ENCODE data around the gene ATP6V0D1.

ATP6V0D1 gene

DNA sequence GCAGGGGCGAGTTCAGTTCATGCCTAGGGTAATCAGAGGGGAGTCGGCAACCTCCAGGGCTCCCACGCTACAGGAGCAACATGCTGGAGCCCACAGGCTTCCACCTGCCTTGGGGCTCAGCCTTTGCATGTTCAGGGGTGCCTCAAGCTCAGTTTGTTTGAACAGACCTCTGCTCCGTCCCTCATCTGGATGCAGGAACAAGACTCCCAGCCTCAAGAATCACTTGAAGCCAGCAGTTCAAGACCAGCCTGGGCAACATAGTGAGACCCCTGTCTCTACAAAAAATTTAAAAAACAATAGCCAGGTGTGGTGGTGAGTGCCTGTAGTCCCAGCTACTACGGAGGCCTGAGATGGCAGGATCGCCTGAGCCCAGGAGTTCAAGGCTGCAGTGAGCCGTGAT is 54.9 kb downstream of the ATP6V0D1 start:
- Histone ChIP-seq H3K79me2 (ENCODE audit: low read length) (no peaks in the 10 kb centered on the region), H3K36me3 (replicated peaks; ENCODE audit: low read depth, low read length) (no peaks in the 10 kb centered on the region), H3K4me3 (ENCODE audit: low read length) (no peak overlapping the region), H3K9ac (ENCODE audit: low read length) (no peak overlapping the region), H3K27me3 (ENCODE audit: low read depth, low read length) (peaks cover 25% of the 10 kb centered on the region), H2AFZ (ENCODE audit: low read depth, low read length) (no peak overlapping the region), H3K9me3 (ENCODE audit: insufficient read depth, low read length) (no peaks in the 10 kb centered on the region), H3K27ac (ENCODE audit: low read length) (no peak overlapping the region), H3K4me1 (ENCODE audit: low read length) (peaks cover 6% of the 10 kb centered on the region; the same call in 1 of the 2 replicates), H4K20me1 (ENCODE audit: insufficient read depth, low read length) (no peaks in the 10 kb centered on the region), H3K4me2 (ENCODE audit: low read length) (no peak overlapping the region)
- TF ChIP-seq EZH2phosphoT487 (IDR thresholded peaks at IDR 0.05; ENCODE audit: low read depth): no peak
- TF ChIP-seq, protein P1, sequence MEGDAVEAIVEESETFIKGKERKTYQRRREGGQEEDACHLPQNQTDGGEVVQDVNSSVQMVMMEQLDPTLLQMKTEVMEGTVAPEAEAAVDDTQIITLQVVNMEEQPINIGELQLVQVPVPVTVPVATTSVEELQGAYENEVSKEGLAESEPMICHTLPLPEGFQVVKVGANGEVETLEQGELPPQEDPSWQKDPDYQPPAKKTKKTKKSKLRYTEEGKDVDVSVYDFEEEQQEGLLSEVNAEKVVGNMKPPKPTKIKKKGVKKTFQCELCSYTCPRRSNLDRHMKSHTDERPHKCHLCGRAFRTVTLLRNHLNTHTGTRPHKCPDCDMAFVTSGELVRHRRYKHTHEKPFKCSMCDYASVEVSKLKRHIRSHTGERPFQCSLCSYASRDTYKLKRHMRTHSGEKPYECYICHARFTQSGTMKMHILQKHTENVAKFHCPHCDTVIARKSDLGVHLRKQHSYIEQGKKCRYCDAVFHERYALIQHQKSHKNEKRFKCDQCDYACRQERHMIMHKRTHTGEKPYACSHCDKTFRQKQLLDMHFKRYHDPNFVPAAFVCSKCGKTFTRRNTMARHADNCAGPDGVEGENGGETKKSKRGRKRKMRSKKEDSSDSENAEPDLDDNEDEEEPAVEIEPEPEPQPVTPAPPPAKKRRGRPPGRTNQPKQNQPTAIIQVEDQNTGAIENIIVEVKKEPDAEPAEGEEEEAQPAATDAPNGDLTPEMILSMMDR (IDR thresholded peaks at IDR 0.05; ENCODE audit: low read depth, low read length): no peak

GRCh38 chr16:67425580-67425979 is 55.4 kb downstream of the ATP6V0D1 start:
- Histone ChIP-seq H3K27me3 (ENCODE audit: low read depth, low read length) (peaks cover 25% of the 10 kb centered on the region), H3K4me2 (ENCODE audit: low read length) (no peak overlapping the region), H3K79me2 (ENCODE audit: low read length) (no peaks in the 10 kb centered on the region), H3K4me3 (ENCODE audit: low read length) (no peak overlapping the region), H2AFZ (ENCODE audit: low read depth, low read length) (no peak overlapping the region), H4K20me1 (ENCODE audit: insufficient read depth, low read length) (no peaks in the 10 kb centered on the region), H3K4me1 (ENCODE audit: low read length) (peaks cover 6% of the 10 kb centered on the region; the same call in 1 of the 2 replicates), H3K36me3 (replicated peaks; ENCODE audit: low read depth, low read length) (no peaks in the 10 kb centered on the region), H3K9me3 (ENCODE audit: insufficient read depth, low read length) (no peaks in the 10 kb centered on the region), H3K9ac (ENCODE audit: low read length) (no peak overlapping the region), H3K27ac (ENCODE audit: low read length) (no peak overlapping the region)
- TF ChIP-seq, protein P1 (IDR thresholded peaks at IDR 0.05; ENCODE audit: low read depth, low read length): no peak

GRCh38 chr16:67425061-67425460 is 55.9 kb downstream of the ATP6V0D1 start:
- Histone ChIP-seq H3K79me2 (ENCODE audit: low read length) (no peaks in the 10 kb centered on the region), H3K9ac (ENCODE audit: low read length) (no peak overlapping the region), H3K27me3 (ENCODE audit: low read depth, low read length) (peaks cover 25% of the 10 kb centered on the region), H3K4me3 (ENCODE audit: low read length) (no peak overlapping the region), H3K36me3 (replicated peaks; ENCODE audit: low read depth, low read length) (no peaks in the 10 kb centered on the region), H3K4me2 (ENCODE audit: low read length) (no peak overlapping the region), H3K4me1 (ENCODE audit: low read length) (peaks cover 3% of the 10 kb centered on the region; the same call in 1 of the 2 replicates), H3K27ac (ENCODE audit: low read length) (no peak overlapping the region), H2AFZ (ENCODE audit: low read depth, low read length) (no peak overlapping the region), H3K9me3 (ENCODE audit: insufficient read depth, low read length) (no peaks in the 10 kb centered on the region), H4K20me1 (ENCODE audit: insufficient read depth, low read length) (no peaks in the 10 kb centered on the region)
- TF ChIP-seq EZH2phosphoT487 (IDR thresholded peaks at IDR 0.05; ENCODE audit: low read depth): no peak
- TF ChIP-seq, protein P1 (IDR thresholded peaks at IDR 0.05; ENCODE audit: low read depth, low read length): no peak

DNA sequence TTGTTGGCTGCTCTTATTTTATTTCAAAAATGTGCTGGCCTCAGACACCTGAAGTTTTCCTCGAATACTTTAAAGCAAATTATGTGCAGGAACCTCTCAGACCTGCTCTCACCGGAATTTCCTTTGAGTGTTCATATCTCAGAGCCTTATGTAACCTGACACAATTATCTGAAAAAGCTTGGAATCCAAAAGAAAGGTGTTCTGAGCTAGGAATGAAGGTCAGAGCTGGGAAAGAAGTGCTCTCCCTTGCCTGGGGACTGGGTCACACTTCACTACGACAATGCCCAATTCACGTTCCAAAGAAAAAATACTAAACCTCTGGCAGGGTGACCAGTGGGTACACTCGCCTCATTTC is 56.7 kb downstream of the ATP6V0D1 start:
- no peak overlapping the region for H2AFZ ChIP-seq (ENCODE audit: low read depth, low read length)
- no peaks in the 10 kb centered on the region for H3K36me3 ChIP-seq (replicated peaks; ENCODE audit: low read depth, low read length)
- H3K4me1 ChIP-seq (ENCODE audit: low read length): 0 out of 2 replicates have a peak, but pooled peaks cover 2% of the 10 kb centered on the region
- H3K9ac ChIP-seq (ENCODE audit: low read length): no peak overlapping the region
- no peaks in the 10 kb centered on the region for H4K20me1 ChIP-seq (ENCODE audit: insufficient read depth, low read length)
- H3K4me3 ChIP-seq (ENCODE audit: low read length): no peak overlapping the region
- no peaks in the 10 kb centered on the region for H3K79me2 ChIP-seq (ENCODE audit: low read length)
- TF ChIP-seq, protein P1 (IDR thresholded peaks at IDR 0.05; ENCODE audit: low read depth, low read length): no peak
- no peak for TF ChIP-seq EZH2phosphoT487 (IDR thresholded peaks at IDR 0.05; ENCODE audit: low read depth)
- H3K9me3 ChIP-seq (ENCODE audit: insufficient read depth, low read length): no peaks in the 10 kb centered on the region
- H3K27me3 ChIP-seq (ENCODE audit: low read depth, low read length): peaks cover 25% of the 10 kb centered on the region
- no peak overlapping the region for H3K27ac ChIP-seq (ENCODE audit: low read length)
- H3K4me2 ChIP-seq (ENCODE audit: low read length): no peak overlapping the region

Data from OCI-LY3 (cell line).